ENCODE measurements around the gene TEKT3.

DNA sequence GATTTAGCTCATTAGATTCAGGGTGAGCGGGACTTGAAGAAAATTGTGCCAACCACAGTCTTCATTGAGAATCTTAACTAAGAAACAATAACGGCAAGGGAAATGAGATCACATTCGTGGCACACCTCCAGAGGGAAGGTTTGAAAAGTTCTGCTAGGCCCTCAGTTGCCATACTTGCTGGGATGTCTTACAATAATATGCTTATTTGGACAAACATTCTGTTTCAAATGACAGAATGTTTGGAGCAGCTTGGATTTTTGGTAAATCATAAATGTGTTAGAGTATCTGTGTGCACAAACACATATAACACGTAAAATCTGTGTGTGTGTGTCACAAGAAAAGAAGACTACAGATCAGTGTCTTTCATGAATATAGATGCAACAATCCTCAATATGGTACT lies 24.6 kb upstream of the TEKT3 start:
- TF ChIP-seq, protein P1, sequence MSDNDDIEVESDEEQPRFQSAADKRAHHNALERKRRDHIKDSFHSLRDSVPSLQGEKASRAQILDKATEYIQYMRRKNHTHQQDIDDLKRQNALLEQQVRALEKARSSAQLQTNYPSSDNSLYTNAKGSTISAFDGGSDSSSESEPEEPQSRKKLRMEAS (IDR thresholded peaks at IDR 0.05; ENCODE audit: low read depth): no peak
- TF ChIP-seq RAD21 (IDR thresholded peaks at IDR 0.05; ENCODE audit: low read length) (no peak), TAF1 (IDR thresholded peaks at IDR 0.05; ENCODE audit: borderline replicate concordance, low read depth, low read length) (no peak), POLR2AphosphoS5 (IDR thresholded peaks at IDR 0.05; ENCODE audit: low read depth, low read length) (no peak), SIN3A (IDR thresholded peaks at IDR 0.05; ENCODE audit: borderline replicate concordance, low read depth, low read length) (no peak), TEAD4 (IDR thresholded peaks at IDR 0.05; ENCODE audit: borderline replicate concordance, insufficient read depth) (no peak), EZH2phosphoT487 (IDR thresholded peaks at IDR 0.05; ENCODE audit: borderline replicate concordance, low read depth) (no peak), YY1 (IDR thresholded peaks at IDR 0.05; ENCODE audit: low read depth) (no peak), EP300 (IDR thresholded peaks at IDR 0.05; ENCODE audit: borderline replicate concordance in 1 of 2, low read depth in 1 of 2, low read length in 1 of 2) (no peak), RCOR1 (IDR thresholded peaks at IDR 0.05; ENCODE audit: low read length) (no peak), CHD2 (IDR thresholded peaks at IDR 0.05; ENCODE audit: low read length, partially characterized antibody) (no peak)
- TF ChIP-seq, protein P2, sequence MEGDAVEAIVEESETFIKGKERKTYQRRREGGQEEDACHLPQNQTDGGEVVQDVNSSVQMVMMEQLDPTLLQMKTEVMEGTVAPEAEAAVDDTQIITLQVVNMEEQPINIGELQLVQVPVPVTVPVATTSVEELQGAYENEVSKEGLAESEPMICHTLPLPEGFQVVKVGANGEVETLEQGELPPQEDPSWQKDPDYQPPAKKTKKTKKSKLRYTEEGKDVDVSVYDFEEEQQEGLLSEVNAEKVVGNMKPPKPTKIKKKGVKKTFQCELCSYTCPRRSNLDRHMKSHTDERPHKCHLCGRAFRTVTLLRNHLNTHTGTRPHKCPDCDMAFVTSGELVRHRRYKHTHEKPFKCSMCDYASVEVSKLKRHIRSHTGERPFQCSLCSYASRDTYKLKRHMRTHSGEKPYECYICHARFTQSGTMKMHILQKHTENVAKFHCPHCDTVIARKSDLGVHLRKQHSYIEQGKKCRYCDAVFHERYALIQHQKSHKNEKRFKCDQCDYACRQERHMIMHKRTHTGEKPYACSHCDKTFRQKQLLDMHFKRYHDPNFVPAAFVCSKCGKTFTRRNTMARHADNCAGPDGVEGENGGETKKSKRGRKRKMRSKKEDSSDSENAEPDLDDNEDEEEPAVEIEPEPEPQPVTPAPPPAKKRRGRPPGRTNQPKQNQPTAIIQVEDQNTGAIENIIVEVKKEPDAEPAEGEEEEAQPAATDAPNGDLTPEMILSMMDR (IDR thresholded peaks at IDR 0.05): no peak
- TF ChIP-seq, protein P3, sequence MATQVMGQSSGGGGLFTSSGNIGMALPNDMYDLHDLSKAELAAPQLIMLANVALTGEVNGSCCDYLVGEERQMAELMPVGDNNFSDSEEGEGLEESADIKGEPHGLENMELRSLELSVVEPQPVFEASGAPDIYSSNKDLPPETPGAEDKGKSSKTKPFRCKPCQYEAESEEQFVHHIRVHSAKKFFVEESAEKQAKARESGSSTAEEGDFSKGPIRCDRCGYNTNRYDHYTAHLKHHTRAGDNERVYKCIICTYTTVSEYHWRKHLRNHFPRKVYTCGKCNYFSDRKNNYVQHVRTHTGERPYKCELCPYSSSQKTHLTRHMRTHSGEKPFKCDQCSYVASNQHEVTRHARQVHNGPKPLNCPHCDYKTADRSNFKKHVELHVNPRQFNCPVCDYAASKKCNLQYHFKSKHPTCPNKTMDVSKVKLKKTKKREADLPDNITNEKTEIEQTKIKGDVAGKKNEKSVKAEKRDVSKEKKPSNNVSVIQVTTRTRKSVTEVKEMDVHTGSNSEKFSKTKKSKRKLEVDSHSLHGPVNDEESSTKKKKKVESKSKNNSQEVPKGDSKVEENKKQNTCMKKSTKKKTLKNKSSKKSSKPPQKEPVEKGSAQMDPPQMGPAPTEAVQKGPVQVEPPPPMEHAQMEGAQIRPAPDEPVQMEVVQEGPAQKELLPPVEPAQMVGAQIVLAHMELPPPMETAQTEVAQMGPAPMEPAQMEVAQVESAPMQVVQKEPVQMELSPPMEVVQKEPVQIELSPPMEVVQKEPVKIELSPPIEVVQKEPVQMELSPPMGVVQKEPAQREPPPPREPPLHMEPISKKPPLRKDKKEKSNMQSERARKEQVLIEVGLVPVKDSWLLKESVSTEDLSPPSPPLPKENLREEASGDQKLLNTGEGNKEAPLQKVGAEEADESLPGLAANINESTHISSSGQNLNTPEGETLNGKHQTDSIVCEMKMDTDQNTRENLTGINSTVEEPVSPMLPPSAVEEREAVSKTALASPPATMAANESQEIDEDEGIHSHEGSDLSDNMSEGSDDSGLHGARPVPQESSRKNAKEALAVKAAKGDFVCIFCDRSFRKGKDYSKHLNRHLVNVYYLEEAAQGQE (IDR thresholded peaks at IDR 0.05; ENCODE audit: low read depth, low read length): no peak

Data from SK-N-SH (cell line).